H9 (cell line): ENCODE measurements around the gene NACC1. TPM values are rescaled to one million over a fixed set of nuclear protein-coding genes. Genes with fewer than 3 reads are reported as not detected.

ENCODE experiments used
- DNase-seq: peaks from one replicate; pipeline ENCODE4 v3.0.0-alpha.2; 2017
- H2AFZ ChIP-seq: one replicate; pipeline ENCODE4 v1.6.1; 2013; ENCODE audit warnings: mild to moderate bottlenecking, low read length, control low read depth, moderate library complexity
- H2AK5ac ChIP-seq: 2 replicates; pipeline ENCODE4 v1.6.1; 2013; ENCODE audit warnings: low read length, control low read depth, mixed read lengths; ENCODE audit not compliant: insufficient read length
- H2BK120ac ChIP-seq: one replicate; pipeline ENCODE4 v1.6.1; 2013; ENCODE audit warnings: low read depth, mild to moderate bottlenecking, low read length, control low read depth, inconsistent platforms; ENCODE audit not compliant: poor library complexity, severe bottlenecking
- H2BK12ac ChIP-seq: 2 replicates; pipeline ENCODE4 v1.6.1; 2013; ENCODE audit warnings: low read length, control low read depth, mixed read lengths, low read depth; ENCODE audit not compliant: insufficient read length
- H2BK15ac ChIP-seq: 2 replicates; pipeline ENCODE4 v1.6.1; 2013; ENCODE audit warnings: low read depth, low read length, control low read depth
- H2BK20ac ChIP-seq: one replicate; pipeline ENCODE4 v1.6.1; 2013; ENCODE audit warnings: low read depth, mild to moderate bottlenecking, low read length, control low read depth, inconsistent platforms; ENCODE audit not compliant: poor library complexity, severe bottlenecking
- H2BK5ac ChIP-seq: 2 replicates; pipeline ENCODE4 v1.6.1; 2013; ENCODE audit warnings: low read length, control low read depth, mixed read lengths; ENCODE audit not compliant: insufficient read length
- H3K14ac ChIP-seq: 2 replicates; pipeline ENCODE4 v1.6.1; 2013; ENCODE audit warnings: low read length, control low read depth; ENCODE audit not compliant: insufficient read depth
- H3K18ac ChIP-seq: 2 replicates; pipeline ENCODE4 v1.6.1; 2013; ENCODE audit warnings: low read depth, mild to moderate bottlenecking, mixed read lengths, low read length, control low read depth; ENCODE audit not compliant: insufficient read length
- H3K23ac ChIP-seq: 2 replicates; pipeline ENCODE4 v1.6.1; 2013; ENCODE audit warnings: low read length, control low read depth, mixed read lengths, low read depth; ENCODE audit not compliant: insufficient read length
- H3K23me2 ChIP-seq: 2 replicates; pipeline ENCODE4 v1.6.1; 2013; ENCODE audit warnings: low read depth, mild to moderate bottlenecking, mixed read lengths, low read length, control low read depth; ENCODE audit not compliant: insufficient read length, poor library complexity, severe bottlenecking
- H3K27ac ChIP-seq: 2 replicates; pipeline ENCODE4 v1.5.1; 2013; ENCODE audit warnings: low read length, control low read depth, mixed read lengths, low read depth; ENCODE audit not compliant: insufficient read length
- H3K27me3 ChIP-seq: 2 replicates; pipeline ENCODE4 v1.6.1; 2013; ENCODE audit warnings: low read length, control low read depth, inconsistent platforms; ENCODE audit not compliant: insufficient read depth
- H3K4ac ChIP-seq: 2 replicates; pipeline ENCODE4 v1.6.1; 2013; ENCODE audit warnings: low read depth, mild to moderate bottlenecking, control low read depth, inconsistent platforms, low read length, moderate library complexity
- H3K4me1 ChIP-seq: 2 replicates; pipeline ENCODE4 v1.6.1; 2013; ENCODE audit warnings: low read length, control low read depth, inconsistent platforms; ENCODE audit not compliant: insufficient read depth
- H3K4me2 ChIP-seq: 2 replicates; pipeline ENCODE4 v1.6.1; 2013; ENCODE audit warnings: low read length, control low read depth, mixed read lengths; ENCODE audit not compliant: insufficient read length, insufficient read depth
- H3K56ac ChIP-seq: 2 replicates; pipeline ENCODE4 v1.6.1; 2013; ENCODE audit warnings: low read depth, mild to moderate bottlenecking, mixed read lengths, low read length, control low read depth; ENCODE audit not compliant: insufficient read length
- H3K79me1 ChIP-seq: 2 replicates; pipeline ENCODE4 v1.6.1; 2013; ENCODE audit warnings: low read depth, mild to moderate bottlenecking, moderate library complexity, low read length, control low read depth, inconsistent platforms; ENCODE audit not compliant: insufficient read depth, poor library complexity, severe bottlenecking
- H3K79me2 ChIP-seq: 2 replicates; pipeline ENCODE4 v1.6.1; 2013; ENCODE audit warnings: low read length, control low read depth, inconsistent platforms; ENCODE audit not compliant: insufficient read depth
- H3K9ac ChIP-seq: 2 replicates; pipeline ENCODE4 v1.6.1; 2013; ENCODE audit warnings: low read length, control low read depth, mixed read lengths; ENCODE audit not compliant: insufficient read length; ENCODE audit errors: extremely low read depth
- H3K9me3 ChIP-seq: one replicate; pipeline ENCODE4 v1.6.1; 2013; ENCODE audit warnings: low read depth, low read length, inconsistent platforms; ENCODE audit not compliant: control insufficient read depth
- H3T11ph ChIP-seq: one replicate; pipeline ENCODE4 v1.6.1; 2013; ENCODE audit warnings: mild to moderate bottlenecking, low read length, control low read depth, inconsistent platforms
- H4K20me1 ChIP-seq: one replicate; pipeline ENCODE4 v1.6.1; 2013; ENCODE audit not compliant: control insufficient read depth, insufficient read length, insufficient read depth
- H4K5ac ChIP-seq: 2 replicates; pipeline ENCODE4 v1.6.1; 2013; ENCODE audit warnings: low read depth, mild to moderate bottlenecking, mixed read lengths, low read length, control low read depth; ENCODE audit not compliant: insufficient read length
- H4K8ac ChIP-seq: replicated peaks from 2 replicates; pipeline ENCODE4 v1.6.1; 2013; ENCODE audit warnings: low read length, control low read depth, mixed read lengths, low read depth; ENCODE audit not compliant: insufficient read length
- H4K91ac ChIP-seq: 2 replicates; pipeline ENCODE4 v1.6.1; 2013; ENCODE audit warnings: low read depth, mild to moderate bottlenecking, moderate library complexity, mixed read lengths, low read length, control low read depth; ENCODE audit not compliant: insufficient read length
- H3K27ac Mint-ChIP-seq, 3 experiments: 2 replicates in 2 of 3; 3 replicates in 1 of 3; pipeline ENCODE4 v1.8.0; 2020 to 2021; ENCODE audit warnings: mixed read lengths in 3 of 3, mild to moderate bottlenecking in 1 of 3, moderate library complexity in 1 of 3
- H3K27me3 Mint-ChIP-seq: 2 replicates; pipeline ENCODE4 v1.8.0; 2021; ENCODE audit warnings: low read depth, mild to moderate bottlenecking, moderate library complexity, mixed read lengths
- H3K36me3 Mint-ChIP-seq, 3 experiments: 2 replicates in 2 of 3; 3 replicates in 1 of 3; pipeline ENCODE4 v1.8.0; 2020 to 2021; ENCODE audit warnings: low read depth in 3 of 3, mixed read lengths in 3 of 3; ENCODE audit not compliant: insufficient read depth in 1 of 3
- H3K4me1 Mint-ChIP-seq, 2 experiments: 2 replicates each; pipeline ENCODE4 v1.8.0; 2020; ENCODE audit warnings: mixed read lengths in 2 of 2
- H3K4me3 Mint-ChIP-seq, 2 experiments: 2 replicates in 1 of 2; 3 replicates in 1 of 2; pipeline ENCODE4 v1.8.0; 2020 to 2021; ENCODE audit warnings: mild to moderate bottlenecking in 2 of 2, mixed read lengths in 2 of 2, moderate library complexity in 1 of 2
- H3K9me3 Mint-ChIP-seq, 2 experiments: 2 replicates in 1 of 2; 3 replicates in 1 of 2; pipeline ENCODE4 v1.8.0; 2020; ENCODE audit warnings: mild to moderate bottlenecking in 2 of 2, mixed read lengths in 2 of 2, moderate library complexity in 1 of 2
- WGBS: extraction: QIAGEN DNeasy Blood & Tissue Kit; methylation state at CpG from one replicate; pipeline ENCODE4 v1.1.7; 2013; ENCODE audit warnings: missing lambda C conversion rate, low lambda C conversion rate, mixed read lengths; ENCODE audit not compliant: insufficient read length; ENCODE audit errors: extremely low coverage; 5-methylcytosine and 5-hydroxymethylcytosine counted together
- total RNA-seq: library from RNA; stranded (reverse); gene quantifications from 2 replicates; pipeline ENCODE4 v1.2.1, GENCODE V29; 2021
- TF ChIP-seq, protein P1 (sequence below): fragments of 200-600 bp; sonication (generic); conservative IDR thresholded peaks from 3 replicates; pipeline ENCODE4 v1.8.0; 2021; ENCODE audit warnings: antibody characterized with exemption, mild to moderate bottlenecking

The NACC1 gene
- total RNA-seq, 1 experiment from 2014 or later = 198 TPM

DNA sequence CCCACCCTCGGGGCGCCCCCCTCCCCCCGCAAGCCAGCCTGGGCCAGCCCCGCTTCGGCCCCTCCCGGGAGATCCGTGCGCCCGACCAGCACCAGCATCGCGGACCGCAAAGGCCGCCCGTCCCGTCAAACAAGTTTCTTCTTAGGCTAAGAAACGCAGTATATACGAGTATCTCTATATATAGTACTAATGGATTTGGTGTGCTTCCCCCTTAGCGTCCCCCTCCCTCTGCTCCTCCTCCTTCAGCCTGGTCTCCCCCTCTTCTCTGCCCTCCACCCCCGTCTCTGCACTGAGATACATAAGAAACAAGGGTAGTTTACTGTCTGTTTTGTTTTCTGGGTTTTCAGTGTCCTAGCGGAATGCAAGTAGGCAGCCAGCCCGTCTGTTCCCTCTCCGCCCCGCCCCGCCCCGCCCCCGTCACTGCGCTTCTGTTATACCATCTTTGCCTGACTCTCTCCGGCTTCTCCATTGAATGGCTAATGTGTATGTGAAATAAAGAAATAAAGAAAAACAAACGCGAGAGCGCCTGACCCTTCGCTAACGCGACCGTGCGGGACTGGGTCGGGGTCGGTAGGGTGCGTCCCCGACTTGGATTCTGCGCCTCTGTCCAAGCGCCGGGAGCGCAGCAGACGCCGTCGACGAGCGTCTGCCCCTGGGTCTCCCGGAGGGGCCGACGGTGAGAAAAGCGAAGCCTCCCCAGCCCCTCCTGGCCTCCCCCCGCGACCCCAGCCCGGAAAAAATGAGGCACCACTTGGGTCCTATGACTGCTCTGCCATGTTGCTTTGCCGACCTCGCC lies 19.6 kb upstream of the NACC1 start:
- Mint-ChIP-seq H3K27ac (no peak overlapping the region), H3K4me1 (peaks cover 29 to 44% of the 10 kb centered on the region in 2 experiments), H3K36me3 (peaks cover 0 to 3% (median 0%) of the 10 kb centered on the region in 3 experiments; a peak in 2 of 7 replicates), H3K4me3 (peak overlapping the region; percentile 36 to 75; a peak in 3 of 5 replicates), H3K27me3 (peaks cover 88% of the 10 kb centered on the region), H3K9me3 (peaks cover 7% of the 10 kb centered on the region in 2 experiments; a peak in 4 of 5 replicates)
- Histone ChIP-seq H3K18ac (no peak overlapping the region), H3K14ac (no peak overlapping the region), H3K27ac (no peak overlapping the region), H4K8ac (no peak overlapping the region), H4K5ac (no peak overlapping the region), H3K56ac (no peak overlapping the region), H2BK120ac (no peak overlapping the region), H3K23ac (no peak overlapping the region), H3K79me1 (no peaks in the 10 kb centered on the region), H4K20me1 (peaks cover 3% of the 10 kb centered on the region), H3K79me2 (no peaks in the 10 kb centered on the region), H2BK20ac (no peak overlapping the region), H3K9ac (no peak overlapping the region), H2BK15ac (no peak overlapping the region), H2AK5ac (no peak overlapping the region), H2BK5ac (no peak overlapping the region), H2AFZ (no peak overlapping the region), H3K4me1 (no peaks in the 10 kb centered on the region), H4K91ac (no peak overlapping the region), H3T11ph (no peak overlapping the region), H2BK12ac (no peak overlapping the region), H3K4ac (no peak overlapping the region), H3K23me2 (peaks cover 13% of the 10 kb centered on the region), H3K9me3 (no peaks in the 10 kb centered on the region), H3K4me2 (peak overlapping the region; percentile 37), H3K27me3 (peaks cover 39% of the 10 kb centered on the region; the same call in 1 of the 2 replicates)
- peak; percentile 63 for DNase-seq
- no CpG with 5 or more reads among the region's 58 CpGs for WGBS
- TF ChIP-seq, protein P1, sequence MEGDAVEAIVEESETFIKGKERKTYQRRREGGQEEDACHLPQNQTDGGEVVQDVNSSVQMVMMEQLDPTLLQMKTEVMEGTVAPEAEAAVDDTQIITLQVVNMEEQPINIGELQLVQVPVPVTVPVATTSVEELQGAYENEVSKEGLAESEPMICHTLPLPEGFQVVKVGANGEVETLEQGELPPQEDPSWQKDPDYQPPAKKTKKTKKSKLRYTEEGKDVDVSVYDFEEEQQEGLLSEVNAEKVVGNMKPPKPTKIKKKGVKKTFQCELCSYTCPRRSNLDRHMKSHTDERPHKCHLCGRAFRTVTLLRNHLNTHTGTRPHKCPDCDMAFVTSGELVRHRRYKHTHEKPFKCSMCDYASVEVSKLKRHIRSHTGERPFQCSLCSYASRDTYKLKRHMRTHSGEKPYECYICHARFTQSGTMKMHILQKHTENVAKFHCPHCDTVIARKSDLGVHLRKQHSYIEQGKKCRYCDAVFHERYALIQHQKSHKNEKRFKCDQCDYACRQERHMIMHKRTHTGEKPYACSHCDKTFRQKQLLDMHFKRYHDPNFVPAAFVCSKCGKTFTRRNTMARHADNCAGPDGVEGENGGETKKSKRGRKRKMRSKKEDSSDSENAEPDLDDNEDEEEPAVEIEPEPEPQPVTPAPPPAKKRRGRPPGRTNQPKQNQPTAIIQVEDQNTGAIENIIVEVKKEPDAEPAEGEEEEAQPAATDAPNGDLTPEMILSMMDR = no peak
